HepG2 (cell line): ENCODE measurements around the gene CPA5. TPM values are rescaled to one million over a fixed set of nuclear protein-coding genes. Genes with fewer than 3 reads are reported as not detected.

ENCODE experiments used
- ATAC-seq: fragments of 200-7000 bp; cut with Tn5 transposase; 3 replicates; pipeline ENCODE4 v1.9.1; 2020; ENCODE audit warnings: mild to moderate bottlenecking, moderate library complexity
- BruUV-seq: library from RNA; stranded (reverse); fragments of 400-500 nt; replicated peaks from 2 replicates; lab custom pipeline; 2021; lab: Mats Ljungman, UMichigan
- CTCF ChIA-PET: fragments of 300-600 bp; formaldehyde crosslinking; extraction: SDS; loops from one replicate; lab custom pipeline; 2021; ENCODE audit warnings: low total read pairs, inconsistent platforms, low intra/inter-chr PET ratio; lab: Yijun Ruan, JAX
- POLR2A ChIA-PET: fragments of 350-600 bp; sonication (Branson Sonifier 250); formaldehyde crosslinking; loops from one replicate; lab custom pipeline; 2020; ENCODE audit warnings: antibody characterized with exemption, inconsistent platforms; lab: Yijun Ruan, JAX
- DNase-seq: peaks from one replicate; pipeline ENCODE4 v3.0.0-alpha.2; 2015; ENCODE audit warnings: low spot score
- FAIRE-seq: peaks from 3 replicates; lab custom pipeline; 2011; peaks lifted over from hg19 to GRCh38; lab: Jason Lieb, UNC
- H2AFZ ChIP-seq: one replicate; pipeline ENCODE4 v1.6.1; 2011; ENCODE audit warnings: low read length, inconsistent platforms
- H3K27ac ChIP-seq: fragments of 300-600 bp; 3 replicates; pipeline ENCODE4 v1.8.0; 2011; ENCODE audit warnings: mixed run types, mild to moderate bottlenecking, mixed read lengths, low read length, inconsistent platforms; ENCODE audit not compliant: insufficient read depth; ENCODE audit errors: extremely low read length
- H3K27me3 ChIP-seq, 2 experiments: fragments of 200-600 bp in 1 of 2; 2 replicates in 1 of 2; 3 replicates in 1 of 2; pipeline versions ENCODE4 v1.6.0 to v1.8.0; 2011; ENCODE audit warnings: low read length in 2 of 2, mild to moderate bottlenecking in 2 of 2, moderate library complexity in 2 of 2, inconsistent platforms in 1 of 2; ENCODE audit not compliant: insufficient read depth in 2 of 2, control insufficient read depth in 1 of 2
- H3K36me3 ChIP-seq, 2 experiments: fragments of 200-600 bp in 1 of 2; replicated peaks in 1 of 2; 2 replicates in 1 of 2; 3 replicates in 1 of 2; pipeline versions ENCODE4 v1.5.1 to v1.8.0; 2011; ENCODE audit warnings: low read length in 2 of 2, inconsistent platforms in 1 of 2; ENCODE audit not compliant: insufficient read depth in 2 of 2, control insufficient read depth in 1 of 2
- H3K4me1 ChIP-seq: 2 replicates; pipeline ENCODE4 v1.5.1; 2012; ENCODE audit warnings: low read length, inconsistent platforms; ENCODE audit not compliant: insufficient read depth
- H3K4me2 ChIP-seq: 2 replicates; pipeline ENCODE4 v1.6.0; 2011; ENCODE audit warnings: low read depth, low read length, inconsistent platforms
- H3K4me3 ChIP-seq, 3 experiments: fragments of 200-600 bp in 1 of 3; sonication (generic), shearing (Covaris generic) in 1 of 3; replicated peaks in 1 of 3; 2 replicates each; pipeline ENCODE4 v1.5.1; 2011 to 2016; ENCODE audit warnings: low read length in 3 of 3, inconsistent platforms in 2 of 3, low read depth in 2 of 3, mild to moderate bottlenecking in 2 of 3, control low read depth in 1 of 3, mixed read lengths in 1 of 3; ENCODE audit not compliant: insufficient read depth in 1 of 3
- H3K79me2 ChIP-seq: one replicate; pipeline ENCODE4 v1.6.1; 2011; ENCODE audit warnings: low read length, inconsistent platforms; ENCODE audit not compliant: insufficient read depth
- H3K9ac ChIP-seq: 2 replicates; pipeline ENCODE4 v1.6.0; 2011; ENCODE audit warnings: mild to moderate bottlenecking, low read depth, low read length, inconsistent platforms; ENCODE audit not compliant: insufficient read depth
- H3K9me3 ChIP-seq: 2 replicates; pipeline ENCODE4 v1.5.1; 2012; ENCODE audit warnings: mild to moderate bottlenecking, low read length
- H4K20me1 ChIP-seq: 2 replicates; pipeline ENCODE4 v1.6.0; 2011; ENCODE audit warnings: inconsistent platforms, mild to moderate bottlenecking, low read length, moderate library complexity; ENCODE audit not compliant: insufficient read depth
- CHD2 ChIP-seq: IDR thresholded peaks from 2 replicates; pipeline ENCODE4 v1.6.1; 2011; ENCODE audit warnings: low read depth, low read length, improper control_type of control experiment
- KAT7 ChIP-seq: IDR thresholded peaks from 2 replicates; pipeline ENCODE4 v1.6.1; 2018; ENCODE audit warnings: borderline replicate concordance, missing compliant biosample characterization
- KDM1A ChIP-seq: IDR thresholded peaks from 2 replicates; pipeline ENCODE4 v1.6.1; 2016; ENCODE audit warnings: missing compliant biosample characterization
- SRSF4 ChIP-seq: fragments of 200-400 bp; formaldehyde crosslinking; IDR thresholded peaks from one replicate; pipeline ENCODE4 v1.6.1; 2018; ENCODE audit warnings: mild to moderate bottlenecking, low read depth, low read length, moderate library complexity; ENCODE audit not compliant: poor library complexity, severe bottlenecking
- ZNF253 ChIP-seq: sonication (generic); formaldehyde crosslinking; IDR thresholded peaks from 2 replicates; pipeline ENCODE4 v1.8.0; 2022; ENCODE audit warnings: mild to moderate bottlenecking, missing genetic modification reagents, borderline replicate concordance
- ZNF350 ChIP-seq: sonication (generic); formaldehyde crosslinking; IDR thresholded peaks from 2 replicates; pipeline ENCODE4 v1.4.0; 2020; ENCODE audit warnings: mild to moderate bottlenecking, low read depth, missing genetic modification reagents, borderline replicate concordance
- ZNF770 ChIP-seq: sonication (generic); formaldehyde crosslinking; IDR thresholded peaks from 2 replicates; pipeline ENCODE4 v1.5.0; 2020; ENCODE audit warnings: mild to moderate bottlenecking, missing genetic modification reagents
- ZNF773 ChIP-seq: sonication (generic); formaldehyde crosslinking; IDR thresholded peaks from 2 replicates; pipeline ENCODE4 v1.4.0; 2020; ENCODE audit warnings: missing genetic modification reagents, borderline replicate concordance
- WGBS: methylation state at CpG from one replicate; pipeline ENCODE4 v1.1.6; 2017; ENCODE audit warnings: low lambda C conversion rate; 5-methylcytosine and 5-hydroxymethylcytosine counted together
- in situ Hi-C: cut with HindIII; loops from 2 replicates; pipeline ENCODE4 v1.10.0; 2017; ENCODE audit warnings: low pct_unique_long_range_greater_than_20kb; ENCODE audit not compliant: extremely low pct_ligation_motif_present
- intact Hi-C: fragments of 100-400 bp; cut with micrococcal nuclease; formaldehyde crosslinking; loops from one replicate; pipeline ENCODE4 v1.10.0; 2022; ENCODE audit not compliant: unreplicated experiment
- polyA plus RNA-seq, 8 experiments: library from polyadenylated mRNA; depleted of rRNA in 3 of 8; stranded (reverse) in 7 of 8; unstranded in 1 of 8; fragments of >200 nt; fragmentation: Illumina TruSeq in 4 of 8; extraction: Trizol in 4 of 8; gene quantifications; 2 replicates each; pipeline versions ENCODE4 v1.2.1 to v1.2.3, GENCODE V29; 2011 to 2016; ENCODE audit warnings: low read depth in 4 of 8, missing spikeins in 1 of 8, mixed read lengths in 1 of 8; ENCODE audit not compliant: insufficient read depth in 1 of 8
- total RNA-seq, 5 experiments: library from RNA; depleted of rRNA; stranded (reverse); fragments of >200 nt; fragmentation: Illumina TruSeq; extraction: Trizol; gene quantifications; 2 replicates each; pipeline ENCODE4 v1.2.3, GENCODE V29; 2016; ENCODE audit warnings: low read depth in 1 of 5

Gene CPA5
- total and polyA plus RNA-seq, 2 of the 13 experiments (the other 11 are each of a cell fraction or from before 2014, with no cell fraction given) = 0.48 TPM; not detected in 1

- FAIRE-seq (no peak), DNase-seq (no peak), ATAC-seq (no peak)
- H3K27me3 ChIP-seq = peaks cover 1 to 26% of the 10 kb centered on the region in 2 experiments; a peak in 2 of 5 replicates
- no peak overlapping the region for H2AFZ ChIP-seq
- H3K27ac ChIP-seq = no peak overlapping the region
- H3K4me3 ChIP-seq = no peak overlapping the region
- H3K4me1 ChIP-seq = peaks cover 7% of the 10 kb centered on the region
- in situ Hi-C loops (no loop called here), intact Hi-C loops (no loop called here)
- no peaks in the 10 kb centered on the region for H4K20me1 ChIP-seq
- POLR2A ChIA-PET = no interaction called here
- H3K36me3 ChIP-seq = no peaks in the 10 kb centered on the region
- BruUV-seq = no TSS peak
- WGBS = 58% methylated on average over 3 of the region's 7 CpGs
- no peaks in the 10 kb centered on the region for H3K79me2 ChIP-seq
- H3K9me3 ChIP-seq = no peaks in the 10 kb centered on the region
- H3K4me2 ChIP-seq = no peak overlapping the region
- TF ChIP-seq CHD2 (no peak), ZNF773 (CRISPR knock-in tag) (no peak), ZNF770 (CRISPR knock-in tag) (no peak), ZNF253 (CRISPR knock-in tag) (no peak), KAT7 (CRISPR knock-in tag) (no peak), KDM1A (CRISPR knock-in tag) (no peak), ZNF350 (CRISPR knock-in tag) (no peak), SRSF4 (no peak)
- no peak overlapping the region for H3K9ac ChIP-seq
- CTCF ChIA-PET = no interaction called here
These were observed 44.8 kb upstream of the CPA5 start for GRCh38 chr7:130299866-130300265.
